Left lung (tissue), 10 donors: ENCODE measurements around the gene BTK. TPM values are rescaled to one million over a fixed set of nuclear protein-coding genes. Genes with fewer than 3 reads are reported as not detected.
A peak's percentile ranks its signal among the peaks of the same experiment; 100 is the strongest.

Experiments
- ATAC-seq: fragments of 200-7000 bp; cut with Tn5 transposase; one replicate; pipeline ENCODE4 v1.9.1; 2020; ENCODE audit warnings: moderate library complexity
- DNase-seq, 4 donors: peaks; one replicate each; pipeline ENCODE4 v3.0.0-alpha.2; 2013 to 2020
- H3K27ac ChIP-seq, 2 donors: fragments of 200-600 bp; sonication (generic) in 1 of 2; one replicate each; pipeline versions ENCODE4 v1.5.0 to v1.8.0; 2020 to 2021
- H3K27me3 ChIP-seq, 2 donors: fragments of 200-600 bp; sonication (generic) in 1 of 2; one replicate each; pipeline versions ENCODE4 v1.5.0 to v1.8.0; 2020 to 2021
- H3K36me3 ChIP-seq, 2 donors: fragments of 200-600 bp; sonication (generic) in 1 of 2; one replicate each; pipeline versions ENCODE4 v1.5.0 to v1.8.0; 2020 to 2021
- H3K4me1 ChIP-seq, 2 donors: fragments of 200-600 bp; one replicate each; pipeline ENCODE4 v1.8.0; 2021
- H3K4me3 ChIP-seq, 2 donors: fragments of 200-600 bp; sonication (generic) in 1 of 2; one replicate each; pipeline versions ENCODE4 v1.5.0 to v1.8.0; 2020 to 2021; ENCODE audit warnings: mild to moderate bottlenecking in 1 of 2
- H3K9me3 ChIP-seq, 2 donors: fragments of 200-600 bp; sonication (generic) in 1 of 2; one replicate each; pipeline versions ENCODE4 v1.5.0 to v1.8.0; 2020 to 2021
- CTCF ChIP-seq, 2 donors: fragments of 200-600 bp; sonication (generic) in 1 of 2; IDR thresholded peaks; one replicate each; pipeline versions ENCODE4 v1.5.0 to v1.8.0; 2021; ENCODE audit warnings: antibody characterized with exemption in 2 of 2
- intact Hi-C, 2 donors: fragments of 100-400 bp; cut with DNase I; formaldehyde crosslinking; loops; one replicate each; pipeline versions ENCODE4 v1.11.2 to v1.14.2; 2022
- polyA plus RNA-seq, 6 donors: library from polyadenylated mRNA; unstranded; fragments of 120-200 nt; gene quantifications; one replicate each; pipeline ENCODE4 v1.2.1, GENCODE V29; 2013; ENCODE audit not compliant: insufficient read length in 6 of 6
- total RNA-seq, 2 donors: library from RNA; stranded (reverse); fragmentation: NEBNext Ultra II Directional; extraction: Animal tissue kit (Norgen Biotek cat#: 25700); gene quantifications; one replicate each; pipeline ENCODE4 v1.2.1, GENCODE V29; 2021
- donor health status: DM: no; HTN: yes; CAD: no.
- donor health status: DM: no; HTN: no; CAD: no.

The BTK gene
- total and polyA plus RNA-seq, 8 donors = 4.2 to 26.6 (median 4.8) TPM

GRCh38 chrX:101415180-101416145, 29.5 kb upstream of the BTK start:
- ATAC-seq = peak; percentile 70
- Histone ChIP-seq H3K4me1 (peaks cover 2 to 16% of the 10 kb centered on the region in 2 donors), H3K9me3 (no peaks in the 10 kb centered on the region), H3K4me3 (no peak overlapping the region), H3K27ac (peak overlapping the region; percentile 28 to 72), H3K27me3 (no peaks in the 10 kb centered on the region), H3K36me3 (peaks cover 0 to 14% of the 10 kb centered on the region in 2 donors)
- intact Hi-C loops = no loop called here
- TF ChIP-seq CTCF (IDR thresholded peaks at IDR 0.05) = peak; percentile 63 to 80
- DNase-seq = peak in 2 of 4 donors; percentile 54 to 68

- ATAC-seq = no peak
- intact Hi-C loops = no loop called here
These were observed 26.0 kb upstream of the BTK start for GRCh38 chrX:101411984-101412383.

GRCh38 chrX:101410461-101410860, 24.5 kb upstream of the BTK start:
- Histone ChIP-seq H3K9me3 (no peaks in the 10 kb centered on the region), H3K4me3 (peak overlapping the region in 1 of 2 donors; percentile 56), H3K27ac (no peak overlapping the region), H3K4me1 (peaks cover 3 to 18% of the 10 kb centered on the region in 2 donors), H3K36me3 (peaks cover 0 to 14% of the 10 kb centered on the region in 2 donors), H3K27me3 (no peaks in the 10 kb centered on the region)
- intact Hi-C loops = no loop called here
- TF ChIP-seq CTCF (IDR thresholded peaks at IDR 0.05) = no peak
- DNase-seq = no peak
- no peak for ATAC-seq

More at GRCh38 chrX:101411984-101412383, 26.0 kb upstream of the BTK start:
- no peak overlapping the region for H3K4me3 ChIP-seq
- H3K4me1 ChIP-seq = peaks cover 6 to 14% of the 10 kb centered on the region in 2 donors
- no peaks in the 10 kb centered on the region for H3K27me3 ChIP-seq
- no peak for DNase-seq
- peaks cover 0 to 14% of the 10 kb centered on the region in 2 donors for H3K36me3 ChIP-seq
- H3K9me3 ChIP-seq = no peaks in the 10 kb centered on the region
- no peak for TF ChIP-seq CTCF (IDR thresholded peaks at IDR 0.05)
- no peak overlapping the region for H3K27ac ChIP-seq

GRCh38 chrX:101409043-101409442, 23.1 kb upstream of the BTK start:
- Histone ChIP-seq H3K4me1 (peaks cover 3 to 18% of the 10 kb centered on the region in 2 donors), H3K36me3 (peaks cover 0 to 14% of the 10 kb centered on the region in 2 donors), H3K27ac (peak overlapping the region; percentile 93 to 95), H3K27me3 (no peaks in the 10 kb centered on the region), H3K9me3 (no peaks in the 10 kb centered on the region), H3K4me3 (peak overlapping the region; percentile 31 to 56)
- TF ChIP-seq CTCF (IDR thresholded peaks at IDR 0.05) = no peak
- no peak for DNase-seq
- intact Hi-C loops = no loop called here
- peak; percentile 40 for ATAC-seq

GRCh38 chrX:101408532-101408841, 22.5 kb upstream of the BTK start:
- intact Hi-C loops = no loop called here
- H3K36me3 ChIP-seq = peaks cover 0 to 17% of the 10 kb centered on the region in 2 donors
- DNase-seq (no peak), ATAC-seq (peak; percentile 34)
- TF ChIP-seq CTCF (IDR thresholded peaks at IDR 0.05) = no peak
- H3K4me3 ChIP-seq = peak overlapping the region; percentile 31 to 56
- H3K27ac ChIP-seq = peak overlapping the region; percentile 93 to 95
- H3K4me1 ChIP-seq = peaks cover 3 to 18% of the 10 kb centered on the region in 2 donors
- no peaks in the 10 kb centered on the region for H3K27me3 ChIP-seq
- no peaks in the 10 kb centered on the region for H3K9me3 ChIP-seq
